ENCODE measurements around the gene UCKL1.

The UCKL1 gene

GRCh38 chr20:63933646-63934045, 22.6 kb downstream of the UCKL1 start:
- Histone ChIP-seq H4K20me1 (ENCODE audit: insufficient read depth, low read length, poor library complexity, severe bottlenecking) (peaks cover 4% of the 10 kb centered on the region), H3K36me3 (ENCODE audit: insufficient read depth, low read length) (peaks cover 70% of the 10 kb centered on the region; the same call in 1 of the 2 replicates), H3K79me2 (ENCODE audit: insufficient read depth, low read length) (no peaks in the 10 kb centered on the region), H3K4me2 (ENCODE audit: low read depth, low read length, poor library complexity, severe bottlenecking) (no peak overlapping the region), H3K9me3 (ENCODE audit: insufficient read depth, low read depth, low read length) (no peaks in the 10 kb centered on the region), H3K4me3 (ENCODE audit: low read length, poor library complexity, severe bottlenecking) (no peak overlapping the region), H3K9ac (ENCODE audit: low read depth, low read length, poor library complexity, severe bottlenecking) (no peak overlapping the region), H3K4me1 (ENCODE audit: insufficient read depth, low read length, poor library complexity, severe bottlenecking) (no peaks in the 10 kb centered on the region), H2AFZ (ENCODE audit: low read length) (no peak overlapping the region), H3K9me2 (replicated peaks; ENCODE audit: low read depth, low read length) (no peaks in the 10 kb centered on the region), H3F3A (ENCODE audit: low read depth) (no peaks in the 10 kb centered on the region; the same call in 1 of the 2 replicates), H3K27me3 (ENCODE audit: insufficient read depth, low read length, poor library complexity, severe bottlenecking) (no peaks in the 10 kb centered on the region)
- TF ChIP-seq CTCF (conservative IDR thresholded peaks at IDR 0.05; ENCODE audit: low read length) (no peak), EZH2phosphoT487 (IDR thresholded peaks at IDR 0.05; ENCODE audit: borderline replicate concordance) (no peak)

- no peak overlapping the region for H3K9ac ChIP-seq (ENCODE audit: low read depth, low read length, poor library complexity, severe bottlenecking)
- H3K9me2 ChIP-seq (replicated peaks; ENCODE audit: low read depth, low read length): no peaks in the 10 kb centered on the region
- no peak overlapping the region for H3K4me3 ChIP-seq (ENCODE audit: low read length, poor library complexity, severe bottlenecking)
- no peaks in the 10 kb centered on the region for H3K4me1 ChIP-seq (ENCODE audit: insufficient read depth, low read length, poor library complexity, severe bottlenecking)
- H3K79me2 ChIP-seq (ENCODE audit: insufficient read depth, low read length): no peaks in the 10 kb centered on the region
- H3K9me3 ChIP-seq (ENCODE audit: insufficient read depth, low read depth, low read length): no peaks in the 10 kb centered on the region
- H3K27me3 ChIP-seq (ENCODE audit: insufficient read depth, low read length, poor library complexity, severe bottlenecking): no peaks in the 10 kb centered on the region
- H4K20me1 ChIP-seq (ENCODE audit: insufficient read depth, low read length, poor library complexity, severe bottlenecking): peaks cover 9% of the 10 kb centered on the region
- no peaks in the 10 kb centered on the region; the same call in 1 of the 2 replicates for H3F3A ChIP-seq (ENCODE audit: low read depth)
- H2AFZ ChIP-seq (ENCODE audit: low read length): no peak overlapping the region
- TF ChIP-seq CTCF (conservative IDR thresholded peaks at IDR 0.05; ENCODE audit: low read length): no peak
- no peak for TF ChIP-seq EZH2phosphoT487 (IDR thresholded peaks at IDR 0.05; ENCODE audit: borderline replicate concordance)
- no peak overlapping the region for H3K4me2 ChIP-seq (ENCODE audit: low read depth, low read length, poor library complexity, severe bottlenecking)
- peaks cover 78% of the 10 kb centered on the region; the same call in 1 of the 2 replicates for H3K36me3 ChIP-seq (ENCODE audit: insufficient read depth, low read length)
Observed at GRCh38 chr20:63932606-63933160, 23.5 kb downstream of the UCKL1 start.

GRCh38 chr20:63931735-63932134, 24.5 kb downstream of the UCKL1 start:
- TF ChIP-seq EZH2phosphoT487 (IDR thresholded peaks at IDR 0.05; ENCODE audit: borderline replicate concordance): no peak
- no peak for TF ChIP-seq CTCF (conservative IDR thresholded peaks at IDR 0.05; ENCODE audit: low read length)
- peaks cover 9% of the 10 kb centered on the region for H4K20me1 ChIP-seq (ENCODE audit: insufficient read depth, low read length, poor library complexity, severe bottlenecking)
- no peak overlapping the region for H3K9ac ChIP-seq (ENCODE audit: low read depth, low read length, poor library complexity, severe bottlenecking)
- H3K9me2 ChIP-seq (replicated peaks; ENCODE audit: low read depth, low read length): no peaks in the 10 kb centered on the region
- H3K9me3 ChIP-seq (ENCODE audit: insufficient read depth, low read depth, low read length): no peaks in the 10 kb centered on the region
- no peaks in the 10 kb centered on the region for H3K27me3 ChIP-seq (ENCODE audit: insufficient read depth, low read length, poor library complexity, severe bottlenecking)
- H3K36me3 ChIP-seq (ENCODE audit: insufficient read depth, low read length): peaks cover 80% of the 10 kb centered on the region; the same call in 1 of the 2 replicates
- no peak overlapping the region for H3K4me3 ChIP-seq (ENCODE audit: low read length, poor library complexity, severe bottlenecking)
- no peaks in the 10 kb centered on the region for H3K4me1 ChIP-seq (ENCODE audit: insufficient read depth, low read length, poor library complexity, severe bottlenecking)
- no peaks in the 10 kb centered on the region for H3K79me2 ChIP-seq (ENCODE audit: insufficient read depth, low read length)
- H3F3A ChIP-seq (ENCODE audit: low read depth): no peaks in the 10 kb centered on the region
- no peak overlapping the region for H3K4me2 ChIP-seq (ENCODE audit: low read depth, low read length, poor library complexity, severe bottlenecking)
- H2AFZ ChIP-seq (ENCODE audit: low read length): no peak overlapping the region
